ENCODE measurements around the gene DNMT3A.

DNMT3A gene

DNA sequence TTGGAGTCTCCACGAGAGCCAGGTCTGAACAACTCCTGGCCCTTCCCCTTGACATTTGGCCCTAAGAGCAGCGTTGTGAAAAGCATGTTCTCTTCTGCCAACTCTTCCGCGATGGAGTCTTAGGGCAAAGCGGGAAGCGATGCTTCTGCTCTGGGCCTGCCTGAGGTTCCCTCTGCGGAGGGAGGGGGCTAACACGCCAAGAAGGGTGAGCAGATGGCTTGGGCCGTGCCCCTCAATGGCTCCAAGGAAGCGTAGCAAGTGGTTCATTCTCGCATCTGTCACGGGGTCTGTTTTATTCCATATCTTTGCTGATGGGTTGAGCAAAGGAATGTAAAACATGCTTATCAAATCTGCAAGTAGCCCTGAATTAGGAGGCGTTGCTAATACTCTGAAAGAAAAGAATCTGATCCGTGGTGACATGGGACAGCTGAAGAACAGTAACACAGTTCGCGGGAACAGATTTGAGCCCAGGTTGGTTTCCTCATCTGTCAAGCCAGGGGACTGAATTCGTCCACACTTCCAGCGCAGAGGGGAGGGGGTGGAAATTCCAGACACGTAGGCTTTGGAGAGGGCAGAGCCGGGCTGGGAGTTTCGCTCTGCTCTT is 38.0 kb downstream of the DNMT3A start:
- DNase-seq, result no peak

DNA sequence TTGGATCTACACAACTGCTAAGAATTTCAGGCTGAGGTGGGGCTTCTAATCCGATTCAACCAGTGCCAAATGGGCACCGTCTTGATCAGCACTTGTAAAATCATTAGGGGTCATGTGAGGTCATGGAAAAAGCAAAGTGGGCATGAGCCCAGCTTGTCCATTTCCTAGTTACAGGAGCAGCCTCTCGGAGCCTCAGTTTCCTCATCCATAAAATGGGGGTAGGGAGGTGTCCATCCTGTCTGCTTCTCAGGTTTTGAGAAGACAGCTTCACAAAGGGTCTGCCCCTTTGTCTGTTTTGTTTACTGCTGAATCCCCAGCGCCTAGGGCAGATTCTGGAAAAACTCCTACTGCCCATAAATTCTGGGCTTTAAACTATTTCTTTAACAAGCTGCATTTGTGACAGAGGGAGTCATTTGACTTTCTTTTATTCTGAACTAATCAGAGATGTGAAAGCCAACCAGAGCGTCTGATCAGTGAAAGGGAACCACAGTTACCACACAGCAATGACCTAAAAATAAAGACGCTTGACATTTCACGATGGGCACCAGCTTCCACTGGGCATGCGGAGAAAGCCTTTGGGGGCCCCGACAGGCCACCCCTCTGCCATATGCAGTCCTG is 38.9 kb downstream of the DNMT3A start:
- no peak for DNase-seq

DNA sequence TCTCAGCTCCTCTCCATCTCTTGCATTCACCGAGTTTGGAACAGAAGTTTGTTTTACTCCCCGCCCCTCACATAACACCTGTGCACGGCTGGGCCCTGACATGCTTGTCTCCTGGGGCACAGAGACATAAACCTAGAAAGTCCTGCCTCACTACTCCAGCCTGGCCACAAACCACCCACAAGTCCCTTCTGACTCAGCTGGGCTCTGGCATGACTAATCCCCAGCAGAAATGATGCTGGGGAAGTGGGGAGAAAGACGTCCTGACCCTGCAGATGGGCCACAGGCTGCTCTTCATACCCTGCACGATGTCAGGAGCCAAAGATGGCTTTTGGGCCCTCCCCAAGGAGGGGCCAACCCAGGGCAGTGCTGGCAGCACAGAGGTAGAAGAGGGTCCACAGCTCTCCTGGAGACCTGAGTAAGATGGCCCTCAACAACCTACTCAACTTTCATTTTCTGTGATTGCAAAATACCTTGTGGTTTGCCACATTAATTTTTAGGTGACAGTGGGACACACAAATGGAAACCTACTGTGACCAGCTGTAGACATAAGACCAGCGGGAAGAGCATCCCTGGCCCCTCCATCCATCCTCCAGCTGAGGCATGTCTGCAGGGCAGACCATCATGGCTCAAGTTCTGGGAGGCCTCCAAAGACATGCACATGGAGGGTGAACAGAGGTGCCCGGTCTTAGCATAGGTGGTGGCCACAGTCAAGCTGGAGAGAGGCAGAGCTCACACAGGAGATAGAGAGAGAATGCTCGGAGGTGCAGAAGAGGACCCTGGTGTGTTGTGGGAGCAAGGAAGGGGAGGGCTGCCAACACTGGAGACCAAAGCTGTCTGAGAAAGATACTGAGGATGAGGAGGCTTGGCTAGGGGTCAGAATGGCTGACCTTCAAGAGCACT is 40.0 kb downstream of the DNMT3A start:
- peak; percentile 39 to 65 for DNase-seq

DNA sequence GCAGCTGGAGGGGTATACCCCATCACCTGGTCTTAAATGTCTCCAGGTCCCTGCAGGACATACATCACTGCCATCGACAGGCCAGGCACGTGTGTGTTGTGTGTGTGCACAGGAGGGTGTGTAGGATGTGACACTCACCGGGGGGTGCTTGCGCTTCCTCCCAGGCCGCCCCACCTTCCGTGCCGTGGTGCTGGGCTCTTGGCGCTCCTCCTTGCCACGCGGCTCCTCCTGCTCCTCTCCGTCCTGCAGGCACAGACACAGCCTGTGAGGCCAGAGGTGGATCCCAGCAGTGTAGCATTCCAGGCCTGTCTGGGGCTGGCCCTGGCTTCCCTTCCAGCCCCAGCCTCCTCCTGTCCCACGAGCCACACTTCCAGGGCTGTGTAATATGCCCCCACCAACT is 41.7 kb downstream of the DNMT3A start:
- DNase-seq, result no peak

DNA sequence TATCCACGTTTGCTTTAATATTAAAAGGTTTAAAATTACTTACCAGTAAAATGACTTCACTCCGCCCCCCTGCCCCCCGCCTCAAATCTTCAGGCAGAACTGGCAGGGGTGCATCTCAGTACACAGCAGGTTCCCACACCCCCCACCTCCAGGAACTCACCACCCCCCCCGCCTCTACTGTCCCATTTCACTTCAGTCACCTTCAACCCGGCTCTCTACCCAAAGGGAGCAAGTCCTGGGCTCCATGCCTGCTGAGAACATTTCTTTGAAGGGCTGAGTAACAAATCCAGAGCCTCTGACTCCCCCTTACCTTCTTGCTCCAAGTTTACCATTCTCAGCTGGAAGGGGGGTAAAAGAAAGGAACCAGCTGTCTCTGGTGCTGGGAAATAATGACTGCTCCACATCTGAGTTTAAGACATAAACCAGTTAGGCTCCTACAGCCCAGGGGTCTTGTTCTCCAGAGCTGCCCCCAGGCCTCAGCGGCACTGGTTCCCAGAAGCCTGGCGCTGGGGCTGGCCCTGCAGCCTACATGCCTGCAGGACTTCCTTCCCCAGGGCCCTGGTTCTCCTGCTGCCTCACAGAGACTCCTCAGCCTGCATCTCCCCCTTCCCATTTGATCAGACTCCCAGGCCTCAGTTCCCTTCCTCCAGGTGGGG is 42.8 kb downstream of the DNMT3A start:
- no peak for DNase-seq

DNA sequence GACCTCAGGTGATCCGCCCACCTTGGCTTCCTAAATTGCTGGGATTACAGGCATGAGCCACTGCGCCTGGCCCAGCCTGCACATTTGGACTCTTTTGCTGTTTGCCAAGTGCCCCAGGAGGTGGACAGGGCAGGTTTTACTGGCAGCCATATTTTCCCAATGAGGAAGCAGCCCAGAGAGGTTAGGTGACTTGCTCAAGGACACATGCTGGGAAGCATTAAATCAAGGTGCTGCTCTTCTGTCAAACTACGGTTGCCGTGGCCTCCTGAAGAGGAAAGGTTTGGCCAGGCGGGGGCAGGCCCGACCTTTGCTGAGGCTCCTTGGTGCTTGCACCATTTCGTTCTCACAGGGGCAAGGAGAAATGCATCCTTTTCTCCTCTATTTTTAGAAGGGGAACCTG is 44.0 kb downstream of the DNMT3A start:
- DNase-seq, result no peak

DNA sequence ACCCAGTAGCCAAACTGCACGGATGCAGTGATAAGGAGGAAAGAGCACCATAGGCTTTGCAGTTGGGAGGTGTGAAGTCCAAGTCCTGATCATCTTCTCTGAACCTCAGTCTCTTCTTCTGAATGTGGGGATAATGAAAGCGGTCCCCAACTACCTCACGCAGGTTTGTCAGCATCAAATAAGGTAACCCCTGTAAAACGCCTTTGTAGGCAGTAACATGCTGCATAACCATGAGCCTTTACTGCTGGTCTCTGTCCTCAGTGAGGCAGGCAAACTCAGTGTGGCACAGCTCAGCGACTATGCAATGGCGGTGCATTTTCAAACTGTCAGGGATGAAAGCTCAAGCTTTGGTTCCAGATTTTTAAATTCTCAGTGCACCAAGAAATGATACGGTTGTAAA is 46.1 kb downstream of the DNMT3A start:
- DNase-seq, result no peak

DNA sequence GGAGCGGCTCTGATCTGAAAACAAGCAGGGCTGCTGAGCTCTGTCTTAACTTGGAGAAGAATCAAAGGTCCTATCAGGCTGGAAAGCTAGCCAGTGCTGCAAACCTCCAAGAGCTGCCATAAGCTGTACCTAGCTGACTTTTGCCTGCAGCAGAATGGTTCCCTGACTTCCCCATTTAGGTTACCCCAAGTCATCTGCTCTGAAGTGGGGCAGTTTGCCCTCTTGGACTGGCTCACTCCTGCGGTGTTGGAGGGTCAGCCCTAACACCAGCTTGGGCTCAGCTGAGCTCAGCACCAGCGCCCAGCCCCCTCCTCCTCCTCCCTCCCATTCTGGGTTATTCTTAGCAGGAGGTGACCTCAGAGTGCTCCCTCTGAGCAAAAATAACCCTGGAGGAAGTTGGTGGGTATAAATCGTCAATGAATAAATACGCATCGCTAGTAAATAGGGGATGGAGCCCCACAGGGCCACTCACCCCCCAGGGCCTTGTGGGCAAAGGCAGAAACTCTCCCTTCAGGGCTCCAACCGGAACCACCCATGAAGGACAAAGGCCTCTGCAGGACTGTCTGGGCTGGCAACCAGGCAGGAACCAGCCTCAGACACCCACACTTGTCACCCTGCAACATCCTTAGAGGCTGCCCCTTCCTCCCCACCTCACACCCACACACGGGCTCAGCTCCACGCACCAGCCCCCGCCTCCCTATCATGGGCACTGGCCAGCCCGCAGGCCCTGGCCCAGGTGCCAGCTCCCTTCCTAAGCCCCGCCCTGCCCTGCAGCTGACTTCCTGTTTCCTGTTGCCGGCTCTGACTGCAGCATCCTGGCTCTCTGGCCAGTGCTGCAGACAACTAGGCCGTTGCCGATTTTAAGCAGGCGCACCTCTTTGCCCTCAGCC is 46.9 kb downstream of the DNMT3A start:
- peak; percentile 79 to 82 for DNase-seq

DNA sequence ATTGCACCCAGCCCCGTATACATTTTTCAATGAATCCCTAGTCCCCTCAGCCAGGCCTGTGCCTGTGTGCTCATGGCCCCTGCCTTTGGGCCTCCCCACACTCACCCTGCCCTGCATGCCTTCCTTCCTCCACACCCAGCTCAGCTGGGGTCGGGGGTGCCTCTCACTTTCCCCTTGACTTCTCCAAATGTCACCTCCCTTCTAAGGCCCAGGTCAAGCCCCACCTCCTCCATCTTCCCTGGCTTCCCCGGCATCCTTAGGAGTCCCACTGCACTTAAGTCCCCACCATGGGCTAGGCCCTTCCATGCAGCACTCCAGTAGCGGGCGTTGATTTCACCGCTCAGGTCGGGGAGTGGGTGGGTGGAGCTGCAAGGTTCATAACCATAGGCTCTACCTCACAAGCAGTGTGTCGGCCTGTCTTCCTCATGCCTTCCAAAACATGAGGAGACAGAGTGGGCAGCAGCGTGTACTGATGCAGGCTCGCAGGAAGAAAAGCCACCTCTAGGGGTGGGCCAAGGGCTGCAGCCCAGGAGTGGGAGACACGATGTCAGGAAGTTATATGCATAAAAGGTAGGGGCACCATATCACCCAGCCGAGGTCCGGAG is 47.7 kb downstream of the DNMT3A start:
- no peak for DNase-seq

DNA sequence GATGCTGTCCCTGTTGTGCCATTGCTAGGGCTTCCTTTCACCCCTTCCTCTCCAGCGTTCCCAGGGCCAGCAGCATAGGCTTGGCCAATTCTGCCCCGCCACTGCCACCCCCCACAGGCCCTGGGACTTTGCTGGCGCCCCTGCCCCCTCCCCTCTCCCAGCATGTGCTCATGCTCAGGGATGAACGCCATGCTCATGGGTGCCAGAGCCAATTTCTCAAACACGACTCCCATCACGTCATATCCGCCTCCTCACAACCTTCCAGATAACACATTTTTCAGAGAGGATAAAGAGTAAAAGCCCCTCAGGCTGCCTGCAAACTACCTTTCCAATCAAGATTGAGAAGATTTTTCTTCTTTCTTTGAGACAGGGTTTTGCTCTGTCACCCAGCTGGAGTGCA is 48.6 kb downstream of the DNMT3A start:
- no peak for DNase-seq

DNA sequence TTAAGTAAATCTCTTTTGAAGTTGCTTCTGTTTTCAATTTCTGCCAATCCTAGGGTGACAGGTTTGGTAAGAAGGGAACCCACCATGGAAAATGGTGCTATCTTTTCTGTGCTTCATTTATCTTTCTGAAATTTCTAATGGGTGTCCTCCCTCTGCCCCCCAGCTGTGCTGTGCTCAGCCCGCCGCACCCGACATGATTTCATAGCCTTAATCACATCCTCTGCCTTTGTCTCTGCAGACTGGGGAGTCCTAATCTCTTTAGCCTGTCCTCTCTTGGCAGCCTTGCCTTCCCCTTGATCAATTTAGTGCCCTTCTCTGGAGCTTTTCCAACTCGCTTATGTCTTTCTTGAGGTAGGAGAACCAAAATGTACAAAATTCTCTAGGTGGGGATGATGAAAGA is 49.3 kb downstream of the DNMT3A start:
- no peak for DNase-seq

DNA sequence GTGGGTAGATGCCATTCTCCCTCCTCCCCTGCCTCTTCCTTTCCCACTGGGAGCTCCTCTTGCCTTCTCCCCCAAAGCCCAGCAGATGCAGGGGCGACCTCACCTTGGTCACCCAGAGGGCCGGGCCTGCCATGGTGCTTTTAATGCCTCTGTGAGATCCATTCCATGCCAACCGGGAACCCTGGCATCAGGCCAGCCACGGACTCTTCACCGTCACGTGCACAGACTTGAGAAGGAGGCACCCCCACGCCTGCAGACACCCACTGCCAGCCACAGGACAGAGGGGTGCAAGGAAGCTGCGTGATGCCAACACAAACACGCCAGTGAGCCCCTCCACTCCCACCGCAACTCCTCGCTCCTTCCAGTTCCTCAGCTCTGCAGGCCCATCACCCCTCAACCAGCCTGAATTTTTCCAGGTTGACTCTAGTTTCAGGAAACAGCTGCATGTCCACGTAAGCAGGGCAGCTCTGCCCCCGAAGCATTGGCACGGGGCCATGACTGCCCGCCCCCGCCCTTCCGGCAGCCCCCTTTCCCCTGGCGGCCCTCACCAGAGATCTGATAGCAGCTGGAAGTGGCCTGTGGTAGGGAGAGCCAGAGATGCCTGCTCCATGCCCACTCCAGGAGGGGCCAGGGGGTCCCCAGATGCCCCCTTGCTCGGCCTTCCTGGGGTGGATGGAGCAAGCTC is 50.8 kb downstream of the DNMT3A start:
- DNase-seq, result no peak

DNA sequence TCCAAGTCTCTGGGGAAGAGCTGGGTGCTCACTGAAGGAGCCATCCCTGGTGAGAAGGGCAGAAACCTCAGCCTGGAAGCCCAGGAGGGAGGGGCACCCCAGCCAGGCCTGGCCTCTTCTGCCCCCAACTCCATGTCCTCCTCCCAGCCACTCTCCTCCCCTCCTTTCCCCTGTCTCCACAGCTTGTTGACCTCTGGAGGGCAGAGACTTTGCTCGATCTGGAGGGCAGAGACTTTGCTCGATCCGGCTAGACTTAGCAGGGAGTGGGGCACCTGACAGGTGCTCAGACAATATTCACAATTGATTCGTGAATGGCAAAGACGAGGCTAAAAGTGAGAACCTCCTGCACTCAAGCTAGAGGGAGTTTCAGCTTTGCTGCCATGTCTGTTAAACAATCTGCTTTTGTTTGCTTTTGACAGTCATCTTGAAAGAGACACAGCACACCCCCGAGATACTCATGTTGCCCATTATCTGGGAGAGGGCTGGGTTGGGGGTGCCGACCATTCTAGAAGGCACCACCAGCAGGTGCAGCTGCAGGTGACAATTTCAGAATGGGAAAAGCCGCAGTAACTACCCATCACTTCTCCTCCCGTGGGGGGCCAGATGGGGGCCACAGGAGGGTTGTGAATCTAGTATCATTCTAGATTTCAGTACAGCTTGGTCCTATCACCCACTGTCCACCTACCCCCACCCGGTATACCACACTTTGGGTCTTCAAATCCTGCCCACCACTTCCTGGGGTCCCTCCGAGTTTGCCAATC is 54.8 kb downstream of the DNMT3A start:
- DNase-seq, result no peak

DNA sequence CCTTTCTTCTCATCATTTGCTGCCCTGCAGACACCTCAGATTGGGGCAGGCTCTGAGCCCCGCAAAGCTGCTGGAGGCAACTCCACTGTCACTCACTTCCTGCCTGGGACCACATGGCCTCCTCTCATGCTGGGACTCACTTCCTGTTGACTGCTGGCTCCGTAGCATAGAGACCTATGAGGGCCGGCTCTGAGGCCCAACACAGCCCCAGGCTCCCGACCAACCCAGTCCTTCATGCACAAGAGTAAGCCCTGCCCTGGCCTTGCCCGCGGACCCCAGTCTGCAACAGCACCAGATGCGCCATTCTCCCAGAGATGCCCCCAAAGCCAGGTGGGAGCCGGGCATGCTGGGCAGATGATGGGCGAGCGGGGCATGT is 55.7 kb downstream of the DNMT3A start:
- DNase-seq, result peak; percentile 72 to 74

DNA sequence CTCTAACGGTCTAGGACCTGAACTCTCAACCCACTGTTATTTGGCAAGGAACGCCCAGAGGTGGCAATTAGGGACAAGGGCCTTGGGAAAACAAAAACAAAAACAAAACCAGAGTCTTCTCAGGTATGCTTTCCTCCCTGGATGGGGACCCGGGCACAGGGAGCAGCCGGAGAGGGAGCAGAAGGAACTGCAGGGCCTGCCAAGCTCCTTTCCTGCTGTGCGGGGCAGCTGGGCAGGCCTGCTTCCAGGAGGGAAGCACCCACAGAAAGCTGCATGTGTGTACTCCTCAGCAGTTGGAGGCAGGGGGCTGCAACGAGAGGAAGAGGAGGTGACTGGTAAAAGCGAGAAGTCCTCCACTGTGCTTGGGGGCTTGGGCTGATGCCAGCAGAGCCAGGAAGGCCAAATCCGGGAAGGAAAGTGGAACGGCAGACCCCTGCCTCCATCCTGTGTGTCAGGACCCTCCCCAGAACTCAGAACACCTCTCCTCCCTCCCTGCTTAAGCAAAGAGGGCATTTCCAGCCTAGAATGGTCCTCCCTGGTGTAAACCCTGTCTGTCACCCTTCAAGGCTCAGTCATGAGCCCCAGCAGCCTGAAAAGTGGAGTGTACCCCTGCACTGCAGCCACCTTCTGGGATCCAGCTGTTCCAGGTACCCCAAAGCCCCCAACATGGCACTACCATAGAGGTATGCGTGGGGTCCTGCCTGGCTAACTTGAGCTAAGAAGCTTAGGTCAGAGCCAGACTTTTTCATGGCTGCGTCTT is 56.3 kb downstream of the DNMT3A start:
- no peak for DNase-seq

DNA sequence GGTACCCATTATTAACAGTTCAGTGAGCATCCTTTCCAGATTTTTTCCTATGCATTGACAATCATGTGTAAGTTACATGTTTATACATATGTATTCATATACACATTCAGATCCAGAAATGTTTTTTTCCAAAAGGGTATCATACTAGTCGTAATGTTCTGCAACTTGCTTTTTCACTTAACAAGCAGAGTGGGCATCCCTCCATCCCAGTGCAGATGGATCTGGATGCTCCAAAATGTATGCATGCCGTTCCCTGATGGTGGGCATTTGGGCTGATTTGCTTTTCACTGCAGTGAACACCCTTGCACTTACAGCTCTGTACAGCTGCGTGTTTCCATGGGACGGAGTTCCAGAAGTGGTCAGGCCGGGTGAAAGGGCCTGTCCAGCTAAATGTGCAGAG is 57.0 kb downstream of the DNMT3A start:
- no peak for DNase-seq

DNA sequence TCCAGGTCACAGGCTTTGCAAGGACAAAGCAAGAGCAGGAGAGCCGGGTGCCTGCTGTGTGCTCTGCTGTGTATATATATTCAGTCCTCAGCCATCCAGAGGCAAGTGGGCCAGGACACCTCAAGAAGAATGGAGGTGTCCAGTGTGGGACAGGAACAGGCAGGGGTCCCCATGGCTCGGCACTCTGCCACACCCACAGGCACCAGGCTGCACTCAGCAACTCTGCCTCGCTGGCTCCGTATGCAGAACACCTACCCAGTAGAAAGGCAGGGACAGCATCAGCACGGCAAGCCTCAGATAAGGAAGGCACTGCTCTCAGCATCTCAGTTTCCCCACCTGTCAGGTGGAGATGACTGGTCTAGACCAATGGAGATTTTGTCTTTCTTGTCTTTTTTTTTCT is 57.8 kb downstream of the DNMT3A start:
- no peak for DNase-seq

DNA sequence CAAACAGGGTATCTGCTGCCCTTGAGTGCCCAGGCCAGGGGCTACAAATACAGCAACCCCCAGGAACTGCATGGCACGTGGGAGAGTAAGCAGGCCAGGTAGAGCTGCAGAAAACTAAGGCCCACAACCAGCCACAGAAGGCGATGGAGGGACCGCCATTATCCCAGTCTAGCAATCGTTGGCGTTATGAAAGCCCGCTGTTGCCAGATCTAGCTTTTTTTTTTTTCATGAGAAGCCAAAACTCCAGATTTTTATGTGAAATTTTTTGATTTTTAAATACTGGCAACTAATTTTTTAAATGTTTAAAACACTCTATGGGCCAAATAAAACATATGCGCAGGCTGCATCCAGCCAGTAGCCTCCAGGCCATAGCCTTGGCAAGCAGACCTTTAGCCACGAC is 59.8 kb downstream of the DNMT3A start:
- no peak for DNase-seq

DNA sequence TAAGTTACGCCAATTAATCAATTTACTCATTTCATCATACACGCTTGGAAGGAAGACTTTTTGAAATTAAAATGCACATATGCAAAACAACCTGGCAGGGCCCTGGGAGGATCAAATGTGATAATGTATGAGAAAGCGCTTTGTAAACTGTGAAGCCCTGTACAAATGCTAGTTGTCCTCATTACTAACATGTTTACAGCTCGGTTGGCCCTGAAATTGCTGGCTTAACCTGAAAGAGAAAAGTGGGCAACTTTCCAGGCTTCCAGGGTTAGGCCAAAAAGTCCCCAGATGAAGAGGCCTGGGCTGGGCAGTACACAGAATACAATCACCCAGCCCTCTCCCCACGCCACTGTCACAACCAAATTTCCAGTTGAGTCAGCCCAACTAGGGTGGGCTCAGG is 60.2 kb downstream of the DNMT3A start:
- no peak for DNase-seq

Measured in CD4-positive, alpha-beta T cell treated with Interleukin-4 for 1 hour (primary cell).